HG02798 (cell line): Measurements from ENCODE around the gene ERGIC1.
"Not testable (repeated sequence)": the region's sequence is repeated elsewhere in the genome, so short reads cannot be mapped to it uniquely, and the experiment has no call there.

Experiments
- ATAC-seq: cut with Tn5 transposase; IDR thresholded peaks from one replicate; pipeline ENCODE4 v1.9.1; 2021; ENCODE audit warnings: mild to moderate bottlenecking; ENCODE audit not compliant: unreplicated experiment, poor library complexity

ERGIC1 gene

GRCh38 chr5:172860520-172861443, 26.7 kb downstream of the ERGIC1 start:
- no peak for ATAC-seq

- no peak for ATAC-seq
Observed at GRCh38 chr5:172861461-172861860, 27.4 kb downstream of the ERGIC1 start.

GRCh38 chr5:172862165-172862801, 28.2 kb downstream of the ERGIC1 start:
- no peak for ATAC-seq

GRCh38 chr5:172864171-172864570, 30.1 kb downstream of the ERGIC1 start:
- ATAC-seq, result not testable (repeated sequence)

- no peak for ATAC-seq
Observed at GRCh38 chr5:172864747-172865146, 30.7 kb downstream of the ERGIC1 start.

GRCh38 chr5:172866378-172866777, 32.3 kb downstream of the ERGIC1 start:
- no peak for ATAC-seq

GRCh38 chr5:172866802-172867748, 33.0 kb downstream of the ERGIC1 start:
- ATAC-seq, result no peak

- no peak for ATAC-seq
Observed at GRCh38 chr5:172867761-172868435, 33.8 kb downstream of the ERGIC1 start.

- ATAC-seq, result no peak
Observed at GRCh38 chr5:172868436-172868923, 34.4 kb downstream of the ERGIC1 start.

- ATAC-seq, result no peak
Observed at GRCh38 chr5:172868924-172869591, 35.0 kb downstream of the ERGIC1 start.

- ATAC-seq, result no peak
Observed at GRCh38 chr5:172869691-172870090, 35.6 kb downstream of the ERGIC1 start.

- no peak for ATAC-seq
Observed at GRCh38 chr5:172870291-172870714, 36.3 kb downstream of the ERGIC1 start.

- ATAC-seq, result no peak
Observed at GRCh38 chr5:172870715-172871461, 36.8 kb downstream of the ERGIC1 start.

GRCh38 chr5:172871536-172871935, 37.5 kb downstream of the ERGIC1 start:
- no peak for ATAC-seq

GRCh38 chr5:172871982-172872381, 37.9 kb downstream of the ERGIC1 start:
- ATAC-seq, result no peak

- ATAC-seq, result no peak
Observed at GRCh38 chr5:172872997-172873491, 39.0 kb downstream of the ERGIC1 start.

- ATAC-seq, result no peak
Observed at GRCh38 chr5:172873513-172873912, 39.5 kb downstream of the ERGIC1 start.
